Activated CD8-positive, alpha-beta T cell treated with anti-CD3 and anti-CD28 coated beads for 36 hours (primary cell): Measurements from ENCODE around the gene GREB1L. TPM values are rescaled to one million over a fixed set of nuclear protein-coding genes. Genes with fewer than 3 reads are reported as not detected.

ENCODE experiments used
- ATAC-seq: fragments of 200-7000 bp; cut with Tn5 transposase; one replicate; pipeline ENCODE4 v1.10.0; 2021; ENCODE audit warnings: mild to moderate bottlenecking, moderate library complexity
- CTCF ChIA-PET: fragments of 350-600 bp; sonication (Branson Sonifier 250); formaldehyde crosslinking; loops from one replicate; lab custom pipeline; 2021; ENCODE audit warnings: antibody characterized with exemption; lab: Charles Lee
- POLR2A ChIA-PET: fragments of 350-600 bp; sonication (Branson Sonifier 250); formaldehyde crosslinking; loops from one replicate; lab custom pipeline; 2021; ENCODE audit warnings: antibody characterized with exemption; lab: Charles Lee
- DNase-seq: peaks from one replicate; pipeline ENCODE4 v3.0.0-alpha.2; 2020
- H3K27ac Mint-ChIP-seq: one replicate; pipeline ENCODE4 v1.8.0; 2021; ENCODE audit warnings: mild to moderate bottlenecking, mixed read lengths
- H3K27me3 Mint-ChIP-seq: one replicate; pipeline ENCODE4 v1.8.0; 2021; ENCODE audit warnings: mixed read lengths
- H3K36me3 Mint-ChIP-seq: one replicate; pipeline ENCODE4 v1.8.0; 2021; ENCODE audit warnings: low read depth, mixed read lengths
- H3K4me1 Mint-ChIP-seq: one replicate; pipeline ENCODE4 v1.8.0; 2021; ENCODE audit warnings: low read depth, mixed read lengths
- H3K4me3 Mint-ChIP-seq: one replicate; pipeline ENCODE4 v1.8.0; 2021; ENCODE audit warnings: mild to moderate bottlenecking, moderate library complexity, mixed read lengths
- H3K9me3 Mint-ChIP-seq: one replicate; pipeline ENCODE4 v1.8.0; 2021; ENCODE audit warnings: mixed read lengths
- intact Hi-C: fragments of 100-400 bp; cut with micrococcal nuclease; formaldehyde crosslinking; loops from one replicate; pipeline ENCODE4 v1.10.0; 2022
- total RNA-seq, 2 experiments: library from RNA; stranded (reverse); gene quantifications; one replicate each; pipeline ENCODE4 v1.2.3, GENCODE V29; 2021
- TF ChIP-seq, protein P1 (sequence below): fragments of 200-600 bp; IDR thresholded peaks from one replicate; pipeline ENCODE4 v1.8.0; 2022; ENCODE audit warnings: antibody characterized with exemption, mild to moderate bottlenecking

GREB1L gene
- total RNA-seq, 2 experiments from 2014 or later, result not detected

DNA sequence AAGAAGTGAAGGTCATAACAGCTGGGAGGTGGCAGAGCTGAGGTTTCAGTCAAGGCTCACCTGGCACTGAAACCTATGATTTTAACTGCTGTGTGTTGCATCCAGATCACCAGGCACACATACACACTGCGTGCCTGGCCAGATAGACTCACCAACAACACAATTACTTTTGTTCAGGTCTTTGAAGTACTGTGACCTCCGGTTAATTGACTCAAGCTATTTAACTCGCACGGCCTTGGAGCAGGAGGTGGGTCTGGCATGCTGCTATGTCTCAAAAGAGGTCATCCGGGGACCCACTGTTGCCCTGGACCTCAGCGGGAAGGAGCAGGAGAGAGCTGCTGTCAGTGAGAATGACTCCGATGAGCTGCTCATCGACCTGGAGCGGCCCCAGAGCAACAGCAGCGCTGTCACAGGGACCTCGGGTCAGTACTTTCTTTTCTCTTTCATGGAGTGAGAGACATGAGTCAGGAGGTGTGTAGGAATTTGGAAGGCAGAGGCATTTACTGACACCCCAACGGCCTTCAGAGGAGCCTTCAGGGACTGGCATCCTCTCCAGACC lies 254.3 kb downstream of the GREB1L start:
- intact Hi-C loops, result no loop called here
- ATAC-seq (no peak), DNase-seq (no peak)
- Mint-ChIP-seq H3K4me1 (no peaks in the 10 kb centered on the region), H3K9me3 (no peaks in the 10 kb centered on the region), H3K27ac (no peak overlapping the region), H3K4me3 (no peak overlapping the region), H3K27me3 (peaks cover 1% of the 10 kb centered on the region), H3K36me3 (no peaks in the 10 kb centered on the region)
- ChIA-PET CTCF (interaction anchor here (0.8 to 1.1 kb wide), 2 partner anchors 9 to 11 kb away, joined by 3 to 4 read pairs; no protein-coding TSS in a partner anchor), POLR2A (interaction anchor here (0.5 kb wide), 1 partner anchor 119 kb away, joined by 3 read pairs; no protein-coding TSS in a partner anchor)
- TF ChIP-seq, protein P1, sequence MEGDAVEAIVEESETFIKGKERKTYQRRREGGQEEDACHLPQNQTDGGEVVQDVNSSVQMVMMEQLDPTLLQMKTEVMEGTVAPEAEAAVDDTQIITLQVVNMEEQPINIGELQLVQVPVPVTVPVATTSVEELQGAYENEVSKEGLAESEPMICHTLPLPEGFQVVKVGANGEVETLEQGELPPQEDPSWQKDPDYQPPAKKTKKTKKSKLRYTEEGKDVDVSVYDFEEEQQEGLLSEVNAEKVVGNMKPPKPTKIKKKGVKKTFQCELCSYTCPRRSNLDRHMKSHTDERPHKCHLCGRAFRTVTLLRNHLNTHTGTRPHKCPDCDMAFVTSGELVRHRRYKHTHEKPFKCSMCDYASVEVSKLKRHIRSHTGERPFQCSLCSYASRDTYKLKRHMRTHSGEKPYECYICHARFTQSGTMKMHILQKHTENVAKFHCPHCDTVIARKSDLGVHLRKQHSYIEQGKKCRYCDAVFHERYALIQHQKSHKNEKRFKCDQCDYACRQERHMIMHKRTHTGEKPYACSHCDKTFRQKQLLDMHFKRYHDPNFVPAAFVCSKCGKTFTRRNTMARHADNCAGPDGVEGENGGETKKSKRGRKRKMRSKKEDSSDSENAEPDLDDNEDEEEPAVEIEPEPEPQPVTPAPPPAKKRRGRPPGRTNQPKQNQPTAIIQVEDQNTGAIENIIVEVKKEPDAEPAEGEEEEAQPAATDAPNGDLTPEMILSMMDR, result no peak

DNA sequence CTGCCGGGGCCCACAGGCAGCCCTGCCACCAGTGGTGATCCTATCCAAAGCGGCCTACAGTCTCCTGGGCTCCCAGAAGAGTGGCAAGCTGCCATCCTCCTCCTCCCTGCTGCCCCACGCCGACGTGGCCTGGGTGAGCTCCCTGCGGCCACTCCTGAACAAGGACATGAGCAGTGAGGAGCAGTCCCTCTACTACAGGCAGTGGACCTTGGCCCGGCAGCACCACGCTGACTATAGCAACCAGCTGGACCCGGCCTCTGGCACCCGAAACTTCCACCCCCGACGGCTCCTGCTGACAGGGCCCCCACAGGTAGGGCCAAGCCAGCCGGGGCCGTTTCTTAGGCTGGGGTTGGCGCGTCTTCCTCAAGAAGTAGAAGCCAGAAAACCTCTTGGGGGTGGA lies 258.0 kb downstream of the GREB1L start:
- CTCF ChIA-PET, result no interaction called here
- Mint-ChIP-seq H3K36me3 (no peaks in the 10 kb centered on the region), H3K27ac (no peak overlapping the region), H3K27me3 (peaks cover 1% of the 10 kb centered on the region), H3K4me3 (no peak overlapping the region), H3K4me1 (no peaks in the 10 kb centered on the region), H3K9me3 (no peaks in the 10 kb centered on the region)
- TF ChIP-seq, protein P1, result no peak
- intact Hi-C loops, result no loop called here
- ATAC-seq (no peak), DNase-seq (no peak)
- POLR2A ChIA-PET, result no interaction called here

DNA sequence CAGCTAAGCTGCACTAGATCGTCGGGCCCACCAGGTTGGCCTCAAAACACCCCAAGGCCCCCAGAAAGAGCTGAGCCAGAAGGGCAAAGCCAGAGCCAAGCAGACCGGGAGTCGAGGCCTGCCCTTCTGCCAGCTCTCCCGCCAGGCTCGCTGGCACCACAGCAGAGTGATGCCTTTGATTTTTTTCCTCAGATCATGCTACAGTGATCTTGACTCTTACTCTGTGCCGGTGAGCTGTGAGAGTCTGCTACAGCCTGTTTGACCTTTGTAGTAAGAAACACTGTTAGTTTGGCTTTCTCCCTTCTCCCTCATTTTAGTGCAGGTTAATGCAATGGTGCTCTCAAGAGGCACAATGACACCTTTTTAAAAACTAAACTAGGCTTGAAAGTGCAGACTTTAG lies 260.6 kb downstream of the GREB1L start:
- H3K27me3 Mint-ChIP-seq, result peaks cover 1% of the 10 kb centered on the region
- H3K4me3 Mint-ChIP-seq, result no peak overlapping the region
- DNase-seq (no peak), ATAC-seq (no peak)
- intact Hi-C loops, result no loop called here
- H3K36me3 Mint-ChIP-seq, result no peaks in the 10 kb centered on the region
- ChIA-PET POLR2A (no interaction called here), CTCF (interaction anchor here (1.4 kb wide), 1 partner anchor 13 kb away, joined by 4 read pairs; no protein-coding TSS in a partner anchor)
- H3K4me1 Mint-ChIP-seq, result no peaks in the 10 kb centered on the region
- no peaks in the 10 kb centered on the region for H3K9me3 Mint-ChIP-seq
- TF ChIP-seq, protein P1, result no peak
- H3K27ac Mint-ChIP-seq, result no peak overlapping the region

DNA sequence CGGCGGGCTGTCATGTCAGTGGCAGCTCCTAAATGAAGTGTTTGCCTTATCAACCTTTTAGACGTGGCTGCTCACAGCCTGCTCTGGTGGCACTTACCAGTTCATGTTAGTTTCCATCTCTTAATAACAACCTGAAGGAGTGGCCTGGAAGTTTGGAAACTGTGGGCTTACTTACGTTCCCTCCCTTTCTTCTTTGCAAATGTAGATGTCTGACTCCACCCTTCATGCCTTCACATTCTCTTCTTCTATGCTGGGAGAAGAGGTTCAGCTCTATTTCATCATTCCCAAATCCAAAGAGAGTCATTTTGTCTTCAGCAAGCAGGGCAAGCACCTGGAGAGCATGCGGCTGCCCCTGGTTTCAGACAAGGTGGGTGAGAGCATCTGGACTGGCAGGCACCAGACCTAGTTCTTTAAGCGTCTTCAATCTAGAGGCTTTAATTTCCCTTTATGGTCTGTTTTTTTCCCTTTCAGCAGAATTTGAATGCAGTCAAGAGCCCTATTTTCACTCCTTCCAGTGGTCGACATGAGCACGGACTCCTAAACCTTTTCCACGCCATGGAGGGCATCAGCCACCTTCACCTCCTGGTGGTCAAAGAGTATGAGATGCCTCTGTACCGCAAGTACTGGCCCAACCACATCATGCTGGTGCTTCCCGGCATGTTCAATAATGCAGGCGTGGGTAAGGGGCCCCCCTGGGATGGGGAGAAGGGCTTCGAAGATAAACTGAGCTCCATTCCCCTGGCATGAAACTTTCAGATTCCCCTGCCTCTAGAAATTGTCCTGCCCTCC lies 266.1 kb downstream of the GREB1L start:
- H3K27ac Mint-ChIP-seq, result no peak overlapping the region
- TF ChIP-seq, protein P1, result no peak
- no peaks in the 10 kb centered on the region for H3K4me1 Mint-ChIP-seq
- H3K4me3 Mint-ChIP-seq, result no peak overlapping the region
- ATAC-seq, result no peak
- H3K9me3 Mint-ChIP-seq, result peaks cover 2% of the 10 kb centered on the region
- ChIA-PET POLR2A (no interaction called here), CTCF (interaction anchor here (1.2 kb wide), 1 partner anchor 19 kb away, joined by 3 read pairs; no protein-coding TSS in a partner anchor)
- H3K36me3 Mint-ChIP-seq, result peaks cover 9% of the 10 kb centered on the region
- intact Hi-C loops, result no loop called here
- DNase-seq, result no peak
- H3K27me3 Mint-ChIP-seq, result no peaks in the 10 kb centered on the region

DNA sequence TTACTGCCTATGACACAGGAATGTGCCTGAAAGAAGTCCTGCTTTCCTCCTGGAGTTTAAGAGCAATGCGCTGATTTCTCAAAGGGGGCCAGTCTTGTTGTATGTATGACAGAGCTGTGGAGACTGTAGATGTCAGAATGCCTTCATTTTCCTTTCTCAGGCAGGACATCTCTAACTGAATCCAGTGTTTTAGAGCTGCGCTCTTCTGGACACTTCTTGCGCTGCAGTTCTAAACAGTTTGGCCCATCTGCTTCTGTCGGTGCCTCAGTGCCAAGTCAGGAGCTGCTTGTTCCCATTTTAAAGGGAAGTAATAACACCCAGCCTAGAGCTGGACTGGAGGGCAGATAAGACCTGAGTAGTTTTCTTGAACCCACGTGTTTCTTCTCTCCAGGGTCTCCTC lies 267.0 kb downstream of the GREB1L start:
- intact Hi-C loops, result no loop called here
- no peak overlapping the region for H3K4me3 Mint-ChIP-seq
- no peak for DNase-seq
- peaks cover 15% of the 10 kb centered on the region for H3K36me3 Mint-ChIP-seq
- CTCF ChIA-PET, result interaction anchor here (1.2 kb wide), 1 partner anchor 20 kb away, joined by 3 read pairs; no protein-coding TSS in a partner anchor
- TF ChIP-seq, protein P1, result no peak
- no peaks in the 10 kb centered on the region for H3K27me3 Mint-ChIP-seq
- no peak for ATAC-seq
- no peaks in the 10 kb centered on the region for H3K4me1 Mint-ChIP-seq
- H3K9me3 Mint-ChIP-seq, result peaks cover 2% of the 10 kb centered on the region
- POLR2A ChIA-PET, result no interaction called here
- no peak overlapping the region for H3K27ac Mint-ChIP-seq
